SK-N-MC (cell line): Measurements from ENCODE around the gene DHRS9.

Experiments used
- DNase-seq: peaks from one replicate; pipeline ENCODE4 v3.0.0-alpha.2; 2011; ENCODE audit warnings: low read depth, low spot score
- H3K27ac ChIP-seq: fragments of 200-600 bp; sonication (generic); 2 replicates; pipeline ENCODE4 v1.5.1; 2016; ENCODE audit warnings: mixed run types
- H3K36me3 ChIP-seq: fragments of 200-600 bp; sonication (generic); 2 replicates; pipeline ENCODE4 v1.6.1; 2017; ENCODE audit warnings: antibody characterized with exemption, low read length, mixed read lengths; ENCODE audit not compliant: insufficient read depth
- H3K4me3 ChIP-seq: fragments of 200-600 bp; sonication (generic); 2 replicates; pipeline ENCODE4 v1.5.1; 2016
- H3K9ac ChIP-seq: fragments of 200-600 bp; sonication (generic); 2 replicates; pipeline ENCODE4 v1.8.0; 2017; ENCODE audit warnings: mixed run types, mixed read lengths; ENCODE audit not compliant: insufficient read length
- H3K9me3 ChIP-seq: fragments of 200-600 bp; sonication (generic); 2 replicates; pipeline ENCODE4 v1.6.1; 2017; ENCODE audit warnings: low read depth, mild to moderate bottlenecking, antibody characterized with exemption, low read length, moderate library complexity, mixed read lengths
- EZH2 ChIP-seq: fragments of 200-600 bp; sonication (generic); IDR thresholded peaks from one replicate; pipeline ENCODE4 v1.6.1; 2017; ENCODE audit warnings: antibody characterized with exemption
- FOXP2 ChIP-seq: optimal IDR thresholded peaks from 2 replicates; pipeline ENCODE3; 2011; ENCODE audit warnings: mild to moderate bottlenecking, moderate library complexity; ENCODE audit not compliant: insufficient read depth; ENCODE audit errors: extremely low read length, control extremely low read depth
- POLR2AphosphoS5 ChIP-seq: IDR thresholded peaks from 2 replicates; pipeline ENCODE4 v1.6.1; 2012; ENCODE audit warnings: mild to moderate bottlenecking, low read depth, low read length, borderline replicate concordance

The DHRS9 gene

GRCh38 chr2:169036736-169037440 is 32.5 kb upstream of the DHRS9 start:
- no peak overlapping the region for H3K27ac ChIP-seq
- no peak overlapping the region for H3K4me3 ChIP-seq
- TF ChIP-seq FOXP2 (no peak), POLR2AphosphoS5 (no peak), EZH2 (no peak)
- H3K36me3 ChIP-seq, result no peaks in the 10 kb centered on the region
- H3K9ac ChIP-seq, result no peak overlapping the region
- DNase-seq, result no peak
- no peaks in the 10 kb centered on the region for H3K9me3 ChIP-seq

- H3K36me3 ChIP-seq, result no peaks in the 10 kb centered on the region
- no peak for TF ChIP-seq EZH2
- TF ChIP-seq FOXP2, result no peak
- TF ChIP-seq POLR2AphosphoS5, result no peak
- no peak overlapping the region for H3K27ac ChIP-seq
- DNase-seq, result no peak
- H3K9me3 ChIP-seq, result no peaks in the 10 kb centered on the region
- H3K4me3 ChIP-seq, result no peak overlapping the region
- no peak overlapping the region for H3K9ac ChIP-seq
Measured at GRCh38 chr2:169038338-169038757, 31.0 kb upstream of the DHRS9 start.

GRCh38 chr2:169039702-169040101 is 29.7 kb upstream of the DHRS9 start:
- Histone ChIP-seq H3K4me3 (no peak overlapping the region), H3K27ac (no peak overlapping the region), H3K9ac (no peak overlapping the region), H3K9me3 (no peaks in the 10 kb centered on the region), H3K36me3 (no peaks in the 10 kb centered on the region)
- DNase-seq, result no peak
- no peak for TF ChIP-seq POLR2AphosphoS5
- TF ChIP-seq FOXP2, result no peak
- TF ChIP-seq EZH2, result no peak

GRCh38 chr2:169041594-169041993 is 27.8 kb upstream of the DHRS9 start:
- Histone ChIP-seq H3K9ac (no peak overlapping the region), H3K27ac (no peak overlapping the region), H3K9me3 (no peaks in the 10 kb centered on the region), H3K4me3 (no peak overlapping the region), H3K36me3 (no peaks in the 10 kb centered on the region)
- TF ChIP-seq EZH2 (no peak), POLR2AphosphoS5 (no peak), FOXP2 (no peak)
- no peak for DNase-seq

GRCh38 chr2:169042856-169043255 is 26.5 kb upstream of the DHRS9 start:
- Histone ChIP-seq H3K27ac (no peak overlapping the region), H3K4me3 (no peak overlapping the region), H3K9ac (no peak overlapping the region), H3K36me3 (no peaks in the 10 kb centered on the region), H3K9me3 (no peaks in the 10 kb centered on the region)
- TF ChIP-seq POLR2AphosphoS5 (no peak), EZH2 (no peak), FOXP2 (no peak)
- DNase-seq, result no peak

- Histone ChIP-seq H3K9ac (no peak overlapping the region), H3K27ac (no peak overlapping the region), H3K4me3 (no peak overlapping the region), H3K36me3 (no peaks in the 10 kb centered on the region), H3K9me3 (no peaks in the 10 kb centered on the region)
- no peak for TF ChIP-seq EZH2
- TF ChIP-seq POLR2AphosphoS5, result no peak
- TF ChIP-seq FOXP2, result no peak
- DNase-seq, result no peak
Measured at GRCh38 chr2:169046440-169047151, 22.8 kb upstream of the DHRS9 start.

GRCh38 chr2:169047256-169048250 is 21.8 kb upstream of the DHRS9 start:
- no peak overlapping the region for H3K27ac ChIP-seq
- no peak overlapping the region for H3K9ac ChIP-seq
- TF ChIP-seq POLR2AphosphoS5 (no peak), FOXP2 (no peak), EZH2 (no peak)
- no peaks in the 10 kb centered on the region for H3K9me3 ChIP-seq
- DNase-seq, result no peak
- no peaks in the 10 kb centered on the region for H3K36me3 ChIP-seq
- H3K4me3 ChIP-seq, result no peak overlapping the region

- Histone ChIP-seq H3K4me3 (no peak overlapping the region), H3K36me3 (no peaks in the 10 kb centered on the region), H3K27ac (no peak overlapping the region), H3K9me3 (no peaks in the 10 kb centered on the region), H3K9ac (no peak overlapping the region)
- no peak for DNase-seq
- TF ChIP-seq POLR2AphosphoS5 (no peak), FOXP2 (no peak), EZH2 (no peak)
Measured at GRCh38 chr2:169049142-169049541, 20.2 kb upstream of the DHRS9 start.
